MM.1S (cell line): ENCODE results near the gene ZNF697.
"Not testable (repeated sequence)": the region's sequence is repeated elsewhere in the genome, so short reads cannot be mapped to it uniquely, and the experiment has no call there.

Experiments used
- DNase-seq: peaks from one replicate; pipeline ENCODE4 v3.0.0-alpha.2; 2015
- H2AFZ ChIP-seq: fragments of 300-600 bp; sonication (generic); 2 replicates; pipeline ENCODE4 v1.6.0; 2016; ENCODE audit warnings: antibody characterized with exemption, low read length
- H3F3A ChIP-seq: fragments of 300-600 bp; sonication (generic); 2 replicates; pipeline ENCODE4 v1.6.1; 2016; ENCODE audit warnings: mild to moderate bottlenecking, antibody characterized with exemption, low read length, moderate library complexity, mixed read lengths; ENCODE audit not compliant: insufficient read depth
- H3K27ac ChIP-seq: fragments of 300-600 bp; sonication (generic); 2 replicates; pipeline ENCODE4 v1.5.1; 2016; ENCODE audit warnings: mild to moderate bottlenecking, low read length
- H3K27me3 ChIP-seq: fragments of 300-600 bp; sonication (generic); replicated peaks from 2 replicates; pipeline ENCODE4 v1.6.0; 2016; ENCODE audit warnings: low read length; ENCODE audit not compliant: insufficient read depth
- H3K36me3 ChIP-seq: fragments of 300-600 bp; sonication (generic); replicated peaks from 2 replicates; pipeline ENCODE4 v1.6.1; 2016; ENCODE audit warnings: mild to moderate bottlenecking, low read length, mixed read lengths; ENCODE audit not compliant: insufficient read depth
- H3K4me1 ChIP-seq: fragments of 300-600 bp; sonication (generic); 2 replicates; pipeline ENCODE4 v1.6.1; 2016; ENCODE audit warnings: low read length, mixed read lengths
- H3K4me2 ChIP-seq: fragments of 300-600 bp; sonication (generic); 2 replicates; pipeline ENCODE4 v1.6.0; 2016; ENCODE audit warnings: low read depth, low read length
- H3K4me3 ChIP-seq: fragments of 300-600 bp; sonication (generic); 2 replicates; pipeline ENCODE4 v1.5.1; 2016; ENCODE audit warnings: low read length, mixed read lengths
- H3K79me2 ChIP-seq: fragments of 300-600 bp; sonication (generic); 2 replicates; pipeline ENCODE4 v1.6.1; 2016; ENCODE audit warnings: mixed run types, low read length, mixed read lengths
- H3K9ac ChIP-seq: fragments of 300-600 bp; sonication (generic); 2 replicates; pipeline ENCODE4 v1.6.1; 2016; ENCODE audit warnings: low read length, mixed read lengths
- H3K9me2 ChIP-seq: fragments of 300-600 bp; sonication (generic); replicated peaks from 2 replicates; pipeline ENCODE4 v1.6.1; 2016; ENCODE audit warnings: mild to moderate bottlenecking, low read length, mixed read lengths; ENCODE audit not compliant: insufficient read depth
- H3K9me3 ChIP-seq: fragments of 300-600 bp; sonication (generic); replicated peaks from 2 replicates; pipeline ENCODE4 v1.6.1; 2016; ENCODE audit warnings: mild to moderate bottlenecking, low read length, mixed read lengths; ENCODE audit not compliant: insufficient read depth
- H4K20me1 ChIP-seq: fragments of 300-600 bp; sonication (generic); 2 replicates; pipeline ENCODE4 v1.6.1; 2016; ENCODE audit warnings: mild to moderate bottlenecking, low read length, moderate library complexity, mixed read lengths; ENCODE audit not compliant: insufficient read depth
- EZH2 ChIP-seq: fragments of 300-600 bp; sonication (generic); optimal IDR thresholded peaks from 2 replicates; pipeline ENCODE3; 2017; ENCODE audit warnings: low read depth, mild to moderate bottlenecking, antibody characterized with exemption, low read length, mixed read lengths
- EZH2phosphoT487 ChIP-seq: fragments of 300-600 bp; sonication (generic); IDR thresholded peaks from 2 replicates; pipeline ENCODE4 v1.6.1; 2018; ENCODE audit warnings: antibody characterized with exemption, low read length
- TF ChIP-seq, protein P1 (sequence below): fragments of 300-600 bp; sonication (generic); IDR thresholded peaks from 2 replicates; pipeline ENCODE4 v1.5.1; 2016; ENCODE audit warnings: antibody characterized with exemption, low read length, mixed read lengths

Gene ZNF697

DNA sequence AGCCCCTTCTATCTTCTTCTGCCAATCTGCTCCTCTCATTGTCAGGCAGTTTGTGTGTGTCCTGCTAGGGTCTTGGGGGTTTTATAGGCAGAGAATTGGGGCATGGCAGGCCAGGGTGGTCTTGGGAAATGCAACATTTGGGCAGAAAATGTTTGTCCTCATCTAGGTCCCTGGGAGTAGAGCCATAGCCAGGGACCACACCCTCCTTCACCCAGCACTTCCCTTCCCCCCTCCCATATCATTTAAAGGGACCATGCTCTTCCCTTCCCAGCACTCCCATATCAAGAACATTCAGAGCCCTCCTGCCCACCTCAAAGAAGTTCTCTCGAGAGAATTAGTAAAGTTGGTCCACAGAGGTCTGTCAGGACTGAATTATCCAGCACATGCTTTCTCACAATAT lies 41.7 kb downstream of the ZNF697 start:
- no peaks in the 10 kb centered on the region for H3K79me2 ChIP-seq
- no peaks in the 10 kb centered on the region for H3K9me2 ChIP-seq
- H3K4me3 ChIP-seq, result no peak overlapping the region
- H3K9ac ChIP-seq, result no peak overlapping the region
- H2AFZ ChIP-seq, result no peak overlapping the region
- no peak for DNase-seq
- H3K4me1 ChIP-seq, result no peaks in the 10 kb centered on the region
- no peaks in the 10 kb centered on the region for H3K9me3 ChIP-seq
- no peak overlapping the region for H3K4me2 ChIP-seq
- TF ChIP-seq EZH2 (no peak), EZH2phosphoT487 (no peak)
- TF ChIP-seq, protein P1, sequence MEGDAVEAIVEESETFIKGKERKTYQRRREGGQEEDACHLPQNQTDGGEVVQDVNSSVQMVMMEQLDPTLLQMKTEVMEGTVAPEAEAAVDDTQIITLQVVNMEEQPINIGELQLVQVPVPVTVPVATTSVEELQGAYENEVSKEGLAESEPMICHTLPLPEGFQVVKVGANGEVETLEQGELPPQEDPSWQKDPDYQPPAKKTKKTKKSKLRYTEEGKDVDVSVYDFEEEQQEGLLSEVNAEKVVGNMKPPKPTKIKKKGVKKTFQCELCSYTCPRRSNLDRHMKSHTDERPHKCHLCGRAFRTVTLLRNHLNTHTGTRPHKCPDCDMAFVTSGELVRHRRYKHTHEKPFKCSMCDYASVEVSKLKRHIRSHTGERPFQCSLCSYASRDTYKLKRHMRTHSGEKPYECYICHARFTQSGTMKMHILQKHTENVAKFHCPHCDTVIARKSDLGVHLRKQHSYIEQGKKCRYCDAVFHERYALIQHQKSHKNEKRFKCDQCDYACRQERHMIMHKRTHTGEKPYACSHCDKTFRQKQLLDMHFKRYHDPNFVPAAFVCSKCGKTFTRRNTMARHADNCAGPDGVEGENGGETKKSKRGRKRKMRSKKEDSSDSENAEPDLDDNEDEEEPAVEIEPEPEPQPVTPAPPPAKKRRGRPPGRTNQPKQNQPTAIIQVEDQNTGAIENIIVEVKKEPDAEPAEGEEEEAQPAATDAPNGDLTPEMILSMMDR, result no peak
- H4K20me1 ChIP-seq, result no peaks in the 10 kb centered on the region
- no peaks in the 10 kb centered on the region for H3K36me3 ChIP-seq
- no peaks in the 10 kb centered on the region for H3K27me3 ChIP-seq
- no peaks in the 10 kb centered on the region for H3F3A ChIP-seq
- H3K27ac ChIP-seq, result no peak overlapping the region

DNA sequence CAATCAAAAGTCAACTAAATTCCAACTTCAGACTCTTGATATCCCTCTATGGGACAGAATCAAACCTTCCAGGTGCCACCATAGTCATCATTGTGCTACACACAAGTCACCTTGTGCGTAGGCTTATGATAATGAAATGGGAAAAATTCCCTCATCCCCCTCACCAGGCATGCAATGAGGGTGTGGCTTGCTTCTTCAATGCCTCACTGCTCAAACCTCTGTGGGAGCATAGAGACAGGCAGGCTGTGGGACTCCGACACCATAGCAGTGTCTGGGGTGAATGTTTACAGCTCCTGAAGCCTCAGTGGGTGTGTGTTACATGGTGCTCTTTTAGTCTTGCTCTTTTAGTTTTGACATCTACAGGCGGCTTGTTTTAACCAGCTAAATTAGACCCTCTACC lies 42.4 kb downstream of the ZNF697 start:
- Histone ChIP-seq H3K9me2 (no peaks in the 10 kb centered on the region), H3K4me3 (no peak overlapping the region), H3K4me2 (no peak overlapping the region), H4K20me1 (no peaks in the 10 kb centered on the region), H3K4me1 (no peaks in the 10 kb centered on the region), H3K27ac (no peak overlapping the region), H2AFZ (no peak overlapping the region), H3F3A (no peaks in the 10 kb centered on the region), H3K9me3 (no peaks in the 10 kb centered on the region), H3K27me3 (no peaks in the 10 kb centered on the region), H3K36me3 (no peaks in the 10 kb centered on the region), H3K9ac (no peak overlapping the region), H3K79me2 (no peaks in the 10 kb centered on the region)
- DNase-seq, result no peak
- TF ChIP-seq, protein P1, result no peak

DNA sequence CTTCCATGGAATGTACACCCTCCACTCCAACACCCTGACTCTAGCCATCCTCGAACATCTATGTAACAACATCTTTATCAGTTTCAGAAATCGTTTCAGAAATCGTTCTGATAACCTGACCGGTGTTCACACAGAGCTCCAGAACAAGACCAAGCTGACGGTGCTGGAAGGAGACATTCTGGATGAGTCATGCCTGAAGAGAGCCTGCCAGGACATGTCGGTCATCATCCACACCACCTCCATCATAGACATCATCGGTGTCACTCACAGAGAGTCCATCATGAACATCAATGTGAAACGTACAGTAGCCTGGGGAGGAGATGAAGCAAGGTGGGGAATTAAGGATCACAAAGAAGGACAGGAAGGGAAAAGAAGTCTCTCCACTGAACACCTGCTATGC lies 43.0 kb downstream of the ZNF697 start:
- H4K20me1 ChIP-seq, H3K9ac ChIP-seq, H3F3A ChIP-seq, H3K36me3 ChIP-seq, H3K27me3 ChIP-seq, DNase-seq, H3K27ac ChIP-seq, H3K79me2 ChIP-seq, H3K4me1 ChIP-seq, H3K4me3 ChIP-seq, H3K9me3 ChIP-seq, H3K9me2 ChIP-seq, H2AFZ ChIP-seq, H3K4me2 ChIP-seq: not testable (repeated sequence)

DNA sequence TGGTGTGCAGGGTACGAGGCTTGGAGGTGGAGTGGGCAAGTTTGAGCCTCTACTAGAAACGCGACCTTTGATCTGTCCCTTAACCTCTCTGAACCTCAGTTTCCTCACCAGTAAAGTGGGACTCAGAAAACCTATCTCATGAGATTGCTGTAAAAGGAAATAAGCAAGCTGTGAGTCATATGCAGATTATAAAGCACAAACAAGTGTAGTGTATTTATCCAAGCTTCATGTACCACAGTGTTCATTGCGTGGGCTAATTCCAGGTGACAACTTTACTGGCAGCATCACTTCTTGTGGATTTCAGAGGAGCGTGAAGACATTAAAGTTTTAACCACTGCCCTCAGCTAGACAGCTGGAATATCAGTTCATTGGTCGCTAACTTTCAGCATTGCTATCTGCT lies 44.4 kb downstream of the ZNF697 start:
- Histone ChIP-seq H3K9me2 (no peaks in the 10 kb centered on the region), H3K9me3 (no peaks in the 10 kb centered on the region), H3K4me2 (no peak overlapping the region)

DNA sequence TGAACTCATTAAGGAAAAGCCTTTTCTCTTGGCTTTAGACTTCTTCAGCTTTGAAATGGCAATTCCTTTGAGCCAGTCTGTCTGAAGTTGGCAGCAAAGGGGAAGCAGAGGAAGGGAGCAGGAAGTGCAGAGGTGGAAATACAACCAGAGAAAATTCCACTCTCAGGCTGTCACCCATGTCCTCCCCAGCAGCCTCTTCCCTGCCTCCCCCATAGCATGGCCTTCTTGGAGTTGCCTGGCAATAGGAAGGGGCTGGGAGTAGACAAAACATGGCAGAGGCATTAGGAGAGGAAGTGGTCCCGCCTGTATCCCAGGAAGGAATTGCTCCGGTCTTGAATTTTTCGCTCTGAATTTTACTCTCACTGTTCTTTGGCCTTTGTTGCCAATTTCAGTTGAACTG lies 44.8 kb downstream of the ZNF697 start:
- H4K20me1 ChIP-seq, DNase-seq, H2AFZ ChIP-seq, H3K79me2 ChIP-seq, H3F3A ChIP-seq, H3K36me3 ChIP-seq, H3K27me3 ChIP-seq, H3K4me1 ChIP-seq, H3K9ac ChIP-seq, H3K4me3 ChIP-seq, H3K9me2 ChIP-seq, H3K4me2 ChIP-seq, H3K9me3 ChIP-seq, H3K27ac ChIP-seq: not testable (repeated sequence)

More for the DNA sequence above, 44.4 kb downstream of the ZNF697 start:
- no peak overlapping the region for H3K27ac ChIP-seq
- DNase-seq, result no peak
- TF ChIP-seq, protein P1, result no peak
- no peak for TF ChIP-seq EZH2
- no peaks in the 10 kb centered on the region for H3K36me3 ChIP-seq
- no peak overlapping the region for H3K4me3 ChIP-seq
- no peaks in the 10 kb centered on the region for H3F3A ChIP-seq
- H3K27me3 ChIP-seq, result no peaks in the 10 kb centered on the region
- H3K4me1 ChIP-seq, result no peaks in the 10 kb centered on the region
- H3K9ac ChIP-seq, result no peak overlapping the region
- no peak overlapping the region for H2AFZ ChIP-seq
- no peaks in the 10 kb centered on the region for H3K79me2 ChIP-seq
- H4K20me1 ChIP-seq, result no peaks in the 10 kb centered on the region

DNA sequence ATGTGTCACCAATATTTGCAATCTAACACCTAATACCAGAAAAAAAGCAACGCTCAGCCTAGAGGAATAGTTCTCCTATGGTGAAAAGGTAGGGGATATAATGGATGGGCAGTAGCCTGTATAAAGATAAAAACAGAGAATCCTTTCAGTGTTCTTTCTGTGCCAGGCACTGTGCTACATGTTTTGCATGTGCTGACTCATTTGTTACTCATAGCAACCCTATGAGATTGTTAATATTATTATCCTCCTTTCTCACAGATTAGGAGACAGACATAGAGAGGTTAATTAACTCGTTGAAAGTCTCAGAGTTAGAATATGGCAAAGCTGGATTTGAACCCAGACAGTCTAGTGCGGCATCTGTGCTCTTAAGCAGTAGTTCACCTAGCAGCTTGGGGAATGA lies 45.3 kb downstream of the ZNF697 start:
- H2AFZ ChIP-seq, H3F3A ChIP-seq, DNase-seq, H3K36me3 ChIP-seq, H3K9me3 ChIP-seq, H3K9ac ChIP-seq, H3K27ac ChIP-seq, H4K20me1 ChIP-seq, H3K4me3 ChIP-seq, H3K4me2 ChIP-seq, H3K27me3 ChIP-seq, H3K4me1 ChIP-seq, H3K9me2 ChIP-seq, H3K79me2 ChIP-seq: not testable (repeated sequence)
